HT1080 (cell line): ENCODE results near the gene UBAP2. TPM values are rescaled to one million over a fixed set of nuclear protein-coding genes. Genes with fewer than 3 reads are reported as not detected.

ENCODE experiments used
- DNase-seq: peaks from one replicate; pipeline ENCODE4 v3.0.0-alpha.2; 2015; ENCODE audit warnings: low read depth
- polyA plus RNA-seq, 2 experiments: library from polyadenylated mRNA; depleted of rRNA; stranded (reverse); fragments of >200 nt; gene quantifications; 2 replicates each; pipeline ENCODE4 v1.2.3, GENCODE V29; 2015
- total RNA-seq: library from RNA; depleted of rRNA; stranded (reverse); fragments of >200 nt; shearing (Covaris generic); gene quantifications from 2 replicates; pipeline ENCODE4 v1.2.3, GENCODE V29; 2014; rRNA removed

Gene UBAP2, protein sequence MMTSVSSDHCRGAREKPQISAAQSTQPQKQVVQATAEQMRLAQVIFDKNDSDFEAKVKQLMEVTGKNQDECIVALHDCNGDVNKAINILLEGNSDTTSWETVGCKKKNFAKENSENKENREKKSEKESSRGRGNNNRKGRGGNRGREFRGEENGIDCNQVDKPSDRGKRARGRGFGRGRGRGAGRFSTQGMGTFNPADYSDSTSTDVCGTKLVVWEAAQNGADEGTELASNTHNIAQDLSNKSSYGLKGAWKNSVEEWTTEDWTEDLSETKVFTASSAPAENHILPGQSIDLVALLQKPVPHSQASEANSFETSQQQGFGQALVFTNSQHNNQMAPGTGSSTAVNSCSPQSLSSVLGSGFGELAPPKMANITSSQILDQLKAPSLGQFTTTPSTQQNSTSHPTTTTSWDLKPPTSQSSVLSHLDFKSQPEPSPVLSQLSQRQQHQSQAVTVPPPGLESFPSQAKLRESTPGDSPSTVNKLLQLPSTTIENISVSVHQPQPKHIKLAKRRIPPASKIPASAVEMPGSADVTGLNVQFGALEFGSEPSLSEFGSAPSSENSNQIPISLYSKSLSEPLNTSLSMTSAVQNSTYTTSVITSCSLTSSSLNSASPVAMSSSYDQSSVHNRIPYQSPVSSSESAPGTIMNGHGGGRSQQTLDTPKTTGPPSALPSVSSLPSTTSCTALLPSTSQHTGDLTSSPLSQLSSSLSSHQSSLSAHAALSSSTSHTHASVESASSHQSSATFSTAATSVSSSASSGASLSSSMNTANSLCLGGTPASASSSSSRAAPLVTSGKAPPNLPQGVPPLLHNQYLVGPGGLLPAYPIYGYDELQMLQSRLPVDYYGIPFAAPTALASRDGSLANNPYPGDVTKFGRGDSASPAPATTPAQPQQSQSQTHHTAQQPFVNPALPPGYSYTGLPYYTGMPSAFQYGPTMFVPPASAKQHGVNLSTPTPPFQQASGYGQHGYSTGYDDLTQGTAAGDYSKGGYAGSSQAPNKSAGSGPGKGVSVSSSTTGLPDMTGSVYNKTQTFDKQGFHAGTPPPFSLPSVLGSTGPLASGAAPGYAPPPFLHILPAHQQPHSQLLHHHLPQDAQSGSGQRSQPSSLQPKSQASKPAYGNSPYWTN
- total RNA-seq = 16.4 and 19.9 TPM in 2 replicates
- 20.6 and 21.8 TPM in 2 replicates for polyA plus RNA-seq (2015; cell fraction: cytosol; rRNA removed)
- 51.5 and 57.4 TPM in 2 replicates for polyA plus RNA-seq (2015; cell fraction: nucleus; rRNA removed)

DNA sequence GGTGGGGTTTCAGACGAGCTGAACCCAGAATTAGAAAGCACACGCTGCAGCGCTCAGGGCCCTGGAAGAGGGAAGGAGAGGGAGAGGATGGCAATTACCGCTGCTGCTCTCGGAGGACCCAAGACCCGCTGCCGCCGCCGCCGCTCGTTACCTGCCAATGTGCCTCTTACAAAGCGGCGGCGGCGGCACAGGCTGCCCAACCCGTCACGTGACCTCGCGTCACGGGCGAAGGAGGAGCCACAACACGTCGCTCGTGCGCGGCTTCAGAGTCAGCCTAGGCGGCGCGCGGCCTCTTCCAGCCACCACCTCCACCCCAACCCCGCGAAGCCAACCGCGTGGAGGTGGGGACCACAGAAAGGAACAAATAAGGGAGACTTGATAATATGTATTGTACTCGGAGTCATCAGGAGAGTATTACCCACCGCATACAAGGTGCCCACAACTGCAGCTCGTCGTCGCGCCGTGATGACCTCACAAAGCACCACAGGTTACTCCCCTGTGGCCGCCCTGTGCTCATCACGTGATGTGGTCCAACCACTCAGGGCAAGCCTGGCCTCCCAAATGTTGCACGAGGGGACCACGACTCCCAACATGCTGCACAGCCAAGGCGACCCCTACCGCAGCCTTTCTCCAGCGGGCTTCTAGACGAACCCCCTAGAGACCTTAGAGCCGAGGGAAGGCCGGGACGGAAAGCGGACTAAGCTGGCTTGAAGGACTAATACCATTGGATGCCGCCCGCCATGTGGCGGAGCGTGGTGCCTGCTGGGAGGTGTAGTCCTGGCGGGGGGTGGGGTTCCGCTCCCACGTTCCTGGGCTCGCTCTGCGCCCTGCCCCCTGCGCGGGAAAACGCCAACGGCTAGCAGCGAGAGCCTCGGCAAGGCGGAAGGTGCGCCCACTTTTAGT is at the start of gene UBAP2:
Gene UBAP2 (minus strand): TSS at position 161 of the 903 bp plus-strand sequence. CDS start 31,739 bp downstream, outside the sequence.
- peak; percentile 95 for DNase-seq

DNA sequence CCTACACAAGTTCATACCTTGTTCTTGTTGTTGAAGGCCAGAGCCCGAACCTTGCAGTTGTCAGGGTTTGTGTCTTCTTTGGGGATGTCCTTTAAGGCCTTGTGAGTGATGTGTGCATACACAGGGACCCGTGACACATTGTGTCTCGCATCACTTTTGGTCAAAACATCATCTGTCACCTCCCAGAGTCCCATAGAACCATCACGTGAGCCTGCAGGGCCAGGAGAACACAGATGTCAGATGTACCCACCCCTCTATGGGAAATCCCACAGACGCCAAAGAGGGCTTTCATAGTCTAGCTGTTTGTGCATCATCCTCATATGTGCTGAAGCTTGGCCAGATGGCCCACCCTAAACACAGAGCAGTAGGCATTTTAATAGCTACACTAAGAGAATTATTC is 49.6 kb upstream of the UBAP2 start:
- DNase-seq = no peak

DNA sequence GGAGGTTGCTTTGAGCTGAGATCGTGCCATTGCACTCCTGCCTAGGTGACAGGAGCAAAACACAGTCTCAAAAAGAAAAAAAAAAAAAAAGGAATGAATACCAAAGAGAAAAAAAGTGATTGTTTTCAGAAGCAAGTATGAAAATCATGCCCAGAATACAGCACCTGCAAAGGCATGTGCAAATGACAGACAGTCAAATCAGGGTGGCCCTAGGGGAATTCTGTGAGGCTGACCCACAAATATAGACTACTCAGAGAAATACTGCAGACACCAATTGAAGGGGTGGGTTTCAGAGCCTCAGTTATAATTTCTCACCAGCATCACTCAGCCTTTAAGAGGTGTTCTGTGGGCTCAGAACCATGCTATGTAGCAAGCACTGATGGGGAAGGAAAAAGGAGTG is 49.2 kb upstream of the UBAP2 start:
- no peak for DNase-seq

DNA sequence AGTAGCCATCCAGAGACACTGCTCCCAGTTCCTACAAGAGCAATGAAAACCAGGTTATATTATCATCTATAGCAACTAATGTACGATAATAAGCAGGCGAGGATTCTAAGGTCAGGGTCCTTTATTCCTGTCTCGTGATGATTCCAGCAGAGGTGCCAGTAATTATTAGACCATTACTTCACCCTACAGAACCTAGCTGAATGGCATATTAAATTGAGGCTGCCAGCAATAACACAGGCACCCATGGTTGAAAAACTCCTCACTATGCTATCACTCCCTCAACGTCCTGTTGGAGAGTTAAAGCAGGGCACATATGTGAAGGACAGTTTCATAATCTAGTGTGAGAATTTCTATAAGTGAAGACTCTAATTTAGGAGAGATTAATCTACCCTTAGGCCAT is 48.1 kb upstream of the UBAP2 start:
- DNase-seq = no peak

DNA sequence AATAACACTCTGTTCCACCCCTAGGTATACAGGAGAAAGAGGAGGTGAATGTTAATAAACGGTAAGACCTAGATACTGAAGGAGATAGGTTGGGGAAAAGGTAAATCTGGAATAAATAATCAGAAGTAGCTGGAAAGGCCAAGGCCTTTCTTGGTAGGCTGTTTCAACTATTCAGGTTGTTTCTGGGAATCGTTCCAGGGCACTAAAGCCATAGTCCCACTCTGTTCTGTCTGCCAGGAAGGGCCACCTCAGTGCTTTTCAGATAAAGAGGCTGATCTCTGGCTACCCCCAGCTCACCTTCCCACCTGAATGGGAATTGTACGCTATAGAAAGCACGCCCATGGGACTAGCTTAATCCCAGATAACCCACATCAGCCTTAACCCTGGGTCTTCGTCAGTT is 44.9 kb upstream of the UBAP2 start:
- no peak for DNase-seq

DNA sequence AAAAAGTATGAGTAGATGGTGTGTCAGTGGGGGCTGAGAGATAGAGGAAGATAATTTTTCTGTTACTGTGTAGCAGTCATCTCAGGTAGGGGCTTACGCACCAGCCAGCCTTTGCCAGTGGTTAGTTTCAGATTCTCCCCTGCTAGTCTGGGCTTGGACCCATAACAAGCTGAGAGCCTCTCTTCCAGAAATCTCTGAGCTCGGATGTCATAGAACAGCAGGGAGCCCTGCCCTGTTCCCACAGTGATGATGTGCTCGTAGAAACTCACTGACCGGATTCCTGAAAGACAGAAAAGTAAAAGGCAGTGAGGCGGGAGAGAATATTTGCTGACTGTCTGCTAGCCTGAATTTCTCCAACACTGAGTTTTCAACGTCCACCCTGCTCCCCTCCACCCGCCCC is 40.6 kb upstream of the UBAP2 start:
- no peak for DNase-seq

DNA sequence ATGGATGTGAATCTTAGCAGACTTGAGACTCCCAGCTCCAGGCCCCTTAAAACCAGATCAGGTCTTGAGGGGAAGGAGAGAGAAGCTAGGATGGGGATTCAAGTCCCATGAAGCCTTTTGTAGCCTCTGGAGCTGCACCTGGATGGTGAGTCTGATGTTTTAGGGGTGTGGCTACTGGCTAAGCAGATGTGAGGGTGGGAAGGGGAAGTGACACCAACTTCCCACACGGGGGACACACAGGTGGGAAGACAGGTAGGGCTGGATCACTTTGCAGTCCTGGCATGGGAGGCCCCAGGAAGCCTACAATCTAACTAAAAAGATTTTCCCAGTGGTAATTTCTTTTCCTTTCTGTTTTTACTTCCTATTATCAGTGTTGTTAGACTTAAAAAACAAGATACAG is 38.7 kb upstream of the UBAP2 start:
- DNase-seq = no peak

DNA sequence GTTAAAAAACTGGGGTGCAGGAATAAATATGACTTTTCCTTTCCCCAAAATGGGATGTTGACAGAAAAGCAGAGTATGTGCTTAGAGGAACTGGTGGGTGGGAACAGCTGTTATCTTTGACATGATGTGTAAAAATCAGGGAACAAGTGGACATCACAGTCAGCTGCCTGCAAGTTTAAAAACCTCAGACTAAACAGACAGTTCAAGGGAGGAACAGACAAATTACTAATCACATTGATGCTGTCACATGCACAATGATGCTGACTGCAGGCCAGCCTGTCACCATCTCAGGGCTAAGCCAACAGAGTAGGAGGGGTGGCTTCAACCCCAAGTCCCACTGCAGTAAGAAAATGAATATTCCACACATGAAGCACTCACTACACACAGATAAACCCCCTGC is 38.2 kb upstream of the UBAP2 start:
- DNase-seq = no peak

DNA sequence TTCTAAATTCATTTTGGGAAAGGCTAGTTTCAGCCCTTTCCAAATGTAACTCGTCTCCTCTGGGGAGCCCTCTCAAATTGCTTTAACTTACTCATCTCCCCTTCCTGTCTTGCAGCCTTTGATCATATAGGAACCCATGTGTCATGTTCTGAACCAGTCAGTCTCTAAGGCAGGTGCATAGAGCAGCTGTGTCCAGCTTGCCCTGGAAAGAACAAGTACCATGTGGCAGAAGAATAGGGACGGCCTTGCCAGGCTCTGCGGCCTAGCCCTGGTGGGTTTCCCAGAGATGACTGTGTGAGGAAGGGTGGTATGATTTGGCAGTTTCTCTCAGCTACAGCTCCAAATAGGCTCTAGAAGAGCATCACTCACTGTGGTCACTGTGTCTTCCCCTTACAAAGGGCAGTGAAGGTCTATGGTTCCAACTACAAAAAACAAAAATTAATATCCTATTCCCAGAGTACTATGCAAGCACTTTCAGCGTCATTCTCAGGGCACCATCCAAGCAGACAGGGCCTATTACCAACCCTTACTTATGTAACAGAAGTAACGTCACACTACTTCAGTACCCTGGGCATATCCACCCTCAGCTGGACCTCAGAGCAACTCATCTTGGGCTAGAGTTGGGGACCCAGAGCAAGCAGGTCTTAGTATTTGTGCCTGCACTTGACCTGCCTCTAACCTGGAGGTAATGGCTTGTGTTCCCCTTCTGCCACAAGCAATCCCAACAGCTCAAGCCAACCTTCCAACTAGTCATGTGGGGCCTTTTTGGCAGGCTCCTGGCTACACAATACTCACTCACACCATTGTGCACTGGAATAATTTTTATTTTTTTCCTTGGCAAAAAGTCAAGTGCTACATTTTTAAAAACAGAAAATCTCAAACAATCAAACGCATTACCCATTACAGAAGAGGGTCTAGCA is 37.2 kb upstream of the UBAP2 start:
- peak; percentile 21 for DNase-seq

DNA sequence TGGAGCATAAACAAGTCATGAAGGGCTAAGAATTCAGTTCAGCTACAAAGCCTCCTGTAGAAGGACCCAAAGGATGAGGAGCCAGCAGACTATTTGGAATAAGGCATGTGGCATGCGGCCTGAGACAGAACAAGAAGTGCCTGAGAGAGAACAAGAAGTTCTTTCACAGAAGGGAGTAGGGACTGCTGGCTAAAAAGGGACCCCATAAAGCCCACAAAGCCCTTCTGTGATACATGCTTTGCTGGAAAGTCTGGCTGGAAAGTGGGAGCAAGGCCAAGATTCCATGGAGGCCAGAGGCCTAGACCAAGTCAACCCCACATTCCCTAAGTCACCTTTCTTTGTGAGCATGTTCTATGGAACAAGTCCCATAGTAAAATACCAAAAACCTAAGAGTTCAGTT is 35.9 kb upstream of the UBAP2 start:
- no peak for DNase-seq

DNA sequence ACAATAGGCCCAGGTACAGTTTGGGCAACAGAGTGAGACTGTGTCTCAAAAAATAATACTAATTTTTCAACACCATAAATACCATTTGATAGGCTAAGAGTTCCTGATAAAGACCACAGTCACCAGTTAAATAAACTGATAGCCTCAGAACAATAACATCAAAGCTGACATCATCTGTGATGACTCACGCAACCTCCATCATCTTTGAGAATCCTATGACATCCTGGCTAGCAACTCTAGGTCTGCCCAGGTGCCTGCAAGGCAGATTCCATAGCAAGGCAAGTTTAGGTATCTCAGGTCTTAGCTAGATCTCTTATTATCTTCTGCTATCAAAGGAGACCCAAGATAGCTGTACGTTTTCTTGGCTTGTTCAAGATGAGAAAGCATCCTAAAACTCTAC is 30.5 kb upstream of the UBAP2 start:
- DNase-seq = peak; percentile 58

DNA sequence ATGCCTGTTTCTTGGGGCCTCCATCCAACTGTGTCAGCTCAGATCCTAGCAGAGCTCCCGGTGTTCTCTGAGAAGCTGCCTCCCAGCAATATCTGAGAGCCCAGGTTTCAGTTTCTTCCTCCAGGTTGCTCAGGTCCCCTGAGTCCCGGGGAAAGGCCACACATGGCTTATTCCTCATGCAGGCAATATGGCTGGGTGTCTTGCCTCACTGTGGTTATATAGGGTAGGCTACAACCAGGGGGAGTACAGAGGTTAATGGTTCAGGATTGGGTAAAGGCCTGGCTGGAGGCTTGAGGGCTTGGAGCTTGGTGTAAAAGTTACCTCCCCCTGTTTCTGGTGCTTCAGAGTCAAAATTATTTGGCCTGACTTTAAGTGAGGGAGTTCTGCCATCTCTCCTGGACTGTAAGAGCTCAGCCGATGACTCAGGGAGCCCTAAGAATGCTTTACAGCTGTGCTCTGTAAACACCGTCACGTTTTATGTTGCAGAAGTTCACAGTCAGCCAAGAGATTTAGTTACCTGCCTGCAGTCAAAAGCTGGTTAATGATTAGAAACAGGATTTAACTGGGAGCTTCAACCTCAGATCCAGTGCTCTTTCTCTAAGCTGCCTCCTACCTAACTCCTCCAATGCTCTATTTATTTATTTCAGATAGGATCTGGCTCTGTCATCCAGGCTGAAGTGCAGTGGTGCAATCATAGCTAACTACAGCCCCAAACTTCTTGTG is 24.3 kb upstream of the UBAP2 start:
- peak; percentile 64 for DNase-seq

DNA sequence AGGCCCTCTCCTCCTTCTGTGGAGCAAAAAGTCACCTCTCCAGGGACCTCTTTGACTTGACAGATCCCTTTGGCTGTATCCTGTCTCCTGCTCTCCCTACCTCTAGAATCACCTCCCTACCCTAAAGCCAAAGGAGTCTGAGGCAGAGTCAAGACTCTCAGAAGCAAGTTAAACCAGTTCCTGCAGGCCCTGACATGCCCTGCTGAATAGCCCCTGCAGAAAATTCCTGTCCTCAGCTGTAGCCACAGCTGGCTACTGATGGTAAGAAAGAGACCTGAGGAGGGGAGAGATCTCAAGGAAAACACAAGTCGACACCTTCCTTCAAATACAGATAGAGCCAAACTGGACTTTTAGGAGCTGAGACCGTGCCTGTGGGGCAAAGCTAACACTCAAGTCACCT is 23.7 kb upstream of the UBAP2 start:
- no peak for DNase-seq

DNA sequence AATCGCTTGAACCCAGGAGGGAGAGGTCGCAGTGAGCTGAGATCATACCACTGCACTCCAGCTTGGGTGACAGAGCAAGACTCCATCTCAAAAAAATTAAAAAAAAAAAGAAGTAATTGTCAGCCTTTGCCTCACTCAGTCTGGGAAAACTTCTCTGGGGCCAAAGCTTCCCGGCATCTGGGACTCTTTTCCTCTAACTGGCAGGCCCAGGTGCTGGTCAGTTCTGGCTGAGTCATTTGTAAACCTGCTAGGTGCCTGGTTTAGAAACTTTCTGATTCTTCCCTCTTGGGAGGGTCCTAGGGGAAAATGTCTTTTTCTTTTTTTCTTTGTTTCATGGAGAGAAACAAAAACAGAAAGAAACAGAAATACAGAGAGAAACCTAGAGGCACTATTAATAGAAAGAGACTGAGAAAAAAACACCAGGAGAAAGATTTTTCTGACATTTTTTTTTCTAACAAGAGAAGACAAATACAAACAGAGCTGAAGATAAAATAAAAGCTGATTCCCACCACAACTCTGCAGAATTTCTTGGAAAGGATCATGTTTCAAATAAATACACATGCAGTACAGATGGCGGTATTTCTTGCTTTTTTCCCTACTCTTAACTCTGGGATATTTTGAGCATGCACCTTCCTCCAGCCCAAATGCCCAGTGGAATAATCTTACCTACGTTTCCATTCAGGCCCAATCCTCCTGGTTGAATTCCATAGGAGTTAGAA is 22.1 kb upstream of the UBAP2 start:
- DNase-seq = no peak

DNA sequence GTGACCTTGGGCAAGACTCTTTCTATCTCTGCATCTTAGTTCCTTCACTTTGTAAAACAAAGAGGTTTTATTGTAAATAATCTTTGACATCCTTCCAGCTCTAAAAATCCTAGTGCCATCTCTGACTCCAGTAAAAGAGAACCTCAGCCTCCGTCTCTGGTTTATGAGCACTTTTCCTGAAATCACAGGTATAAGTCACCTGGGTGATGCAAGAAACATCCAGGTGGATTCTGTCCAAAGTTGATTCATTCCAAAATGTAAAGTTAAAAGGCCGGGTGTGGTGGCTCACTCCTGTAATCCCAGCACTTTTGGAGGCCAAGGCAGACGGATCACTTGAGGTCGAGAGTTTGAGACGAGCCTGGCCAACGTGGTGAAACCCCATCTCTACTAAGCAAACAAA is 21.1 kb upstream of the UBAP2 start:
- DNase-seq = no peak

DNA sequence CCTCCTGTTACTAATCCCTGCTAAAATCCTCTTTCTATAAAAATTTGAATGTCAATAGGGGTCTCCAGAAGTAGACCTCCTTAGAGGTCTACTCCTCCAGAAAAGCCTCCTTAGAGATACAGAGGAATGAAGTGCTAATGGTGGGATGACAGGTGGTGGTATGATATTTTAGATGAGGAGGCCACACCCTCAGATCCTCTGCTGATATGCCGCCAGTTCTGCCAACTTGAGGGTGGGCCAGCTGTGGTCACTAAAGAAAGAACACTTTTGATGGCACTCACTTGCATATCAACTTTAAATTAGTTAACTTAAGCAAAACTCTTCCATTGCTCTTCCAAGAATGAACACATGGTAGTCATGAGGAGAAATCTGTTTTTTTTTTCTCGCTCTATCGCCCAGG is 16.9 kb upstream of the UBAP2 start:
- DNase-seq = no peak

DNA sequence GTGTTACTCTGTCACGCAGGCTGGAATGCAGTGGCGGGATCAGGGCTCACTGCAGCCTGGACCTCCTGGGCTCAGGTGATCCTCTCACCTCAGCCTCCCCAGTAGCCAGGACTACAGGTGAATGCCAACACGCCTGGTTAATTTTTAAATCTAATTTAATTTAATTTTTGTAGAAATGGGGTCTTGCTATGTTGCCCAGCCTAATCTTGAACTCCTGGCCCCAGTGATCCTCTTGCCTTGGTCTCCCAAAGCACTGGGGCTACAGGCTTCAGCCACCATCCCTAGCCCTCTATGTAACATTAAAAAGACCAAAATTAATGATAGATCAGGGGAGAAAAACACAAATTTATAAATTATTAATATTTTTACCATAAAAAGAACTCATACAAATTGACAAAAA is 11.3 kb upstream of the UBAP2 start:
- DNase-seq = no peak

DNA sequence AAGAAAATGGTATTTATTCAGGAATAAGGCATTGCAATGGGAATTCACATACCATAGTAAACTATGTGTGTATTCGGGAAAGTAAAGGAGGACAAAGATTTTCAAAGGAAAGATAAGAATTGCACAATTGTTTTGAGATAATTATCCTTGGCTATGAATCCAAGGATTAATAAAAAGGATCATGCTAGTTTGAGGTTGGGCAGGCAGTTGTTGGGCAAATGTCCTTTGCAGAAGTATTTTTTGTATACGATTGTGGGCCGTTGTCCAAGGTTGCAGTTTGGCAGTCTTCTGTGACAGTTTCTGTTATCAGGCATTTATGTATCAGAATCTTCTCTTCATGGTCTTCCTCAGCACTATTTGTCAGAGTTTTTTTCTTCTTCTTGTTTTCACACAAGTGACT is 10.6 kb upstream of the UBAP2 start:
- no peak for DNase-seq
